Measurements from ENCODE around the gene MGAT4A. TPM values are rescaled to one million over a fixed set of nuclear protein-coding genes. Genes with fewer than 3 reads are reported as not detected.

Gene MGAT4A
- total RNA-seq, 4 donors from 2014 or later, result 4.2 to 14.1 (median 12.2) TPM

- DNase-seq, result no peak
- no peak overlapping the region for H3K27ac ChIP-seq
- H3K4me3 ChIP-seq, result no peak overlapping the region
- H3K4me1 ChIP-seq, result no peaks in the 10 kb centered on the region
- TF ChIP-seq, protein P1, sequence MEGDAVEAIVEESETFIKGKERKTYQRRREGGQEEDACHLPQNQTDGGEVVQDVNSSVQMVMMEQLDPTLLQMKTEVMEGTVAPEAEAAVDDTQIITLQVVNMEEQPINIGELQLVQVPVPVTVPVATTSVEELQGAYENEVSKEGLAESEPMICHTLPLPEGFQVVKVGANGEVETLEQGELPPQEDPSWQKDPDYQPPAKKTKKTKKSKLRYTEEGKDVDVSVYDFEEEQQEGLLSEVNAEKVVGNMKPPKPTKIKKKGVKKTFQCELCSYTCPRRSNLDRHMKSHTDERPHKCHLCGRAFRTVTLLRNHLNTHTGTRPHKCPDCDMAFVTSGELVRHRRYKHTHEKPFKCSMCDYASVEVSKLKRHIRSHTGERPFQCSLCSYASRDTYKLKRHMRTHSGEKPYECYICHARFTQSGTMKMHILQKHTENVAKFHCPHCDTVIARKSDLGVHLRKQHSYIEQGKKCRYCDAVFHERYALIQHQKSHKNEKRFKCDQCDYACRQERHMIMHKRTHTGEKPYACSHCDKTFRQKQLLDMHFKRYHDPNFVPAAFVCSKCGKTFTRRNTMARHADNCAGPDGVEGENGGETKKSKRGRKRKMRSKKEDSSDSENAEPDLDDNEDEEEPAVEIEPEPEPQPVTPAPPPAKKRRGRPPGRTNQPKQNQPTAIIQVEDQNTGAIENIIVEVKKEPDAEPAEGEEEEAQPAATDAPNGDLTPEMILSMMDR (IDR thresholded peaks at IDR 0.05 in 4 of 5, conservative IDR thresholded peaks at IDR 0.05 in 1 of 5), result no peak
- TF ChIP-seq POLR2A (IDR thresholded peaks at IDR 0.05), result no peak
- intact Hi-C loops (cut with DNase I; ENCODE audit: low total_unique reads) (no loop called here), in situ Hi-C loops (cut with MboI; ENCODE audit: low sequenced_read_pairs in 4 of 4) (no loop called here)
- H3K36me3 ChIP-seq, result no peaks in the 10 kb centered on the region
- H3K27me3 ChIP-seq, result no peaks in the 10 kb centered on the region
- H3K9me3 ChIP-seq, result no peaks in the 10 kb centered on the region
- ATAC-seq, result no peak
Observed at GRCh38 chr2:98769784-98770183, 38.9 kb upstream of the MGAT4A start.

- intact Hi-C loops (cut with DNase I; ENCODE audit: low total_unique reads), result no loop called here
- Histone ChIP-seq H3K4me3 (no peak overlapping the region), H3K36me3 (no peaks in the 10 kb centered on the region), H3K27me3 (no peaks in the 10 kb centered on the region), H3K9me3 (no peaks in the 10 kb centered on the region), H3K4me1 (no peaks in the 10 kb centered on the region), H3K27ac (no peak overlapping the region)
- TF ChIP-seq, protein P1 (IDR thresholded peaks at IDR 0.05 in 4 of 5, conservative IDR thresholded peaks at IDR 0.05 in 1 of 5), result no peak
- no peak for TF ChIP-seq POLR2A (IDR thresholded peaks at IDR 0.05)
- no peak for ATAC-seq
- DNase-seq, result no peak
- in situ Hi-C loops (cut with MboI; ENCODE audit: low sequenced_read_pairs in 4 of 4), result no loop called here
Observed at GRCh38 chr2:98769114-98769476, 38.2 kb upstream of the MGAT4A start.

DNA sequence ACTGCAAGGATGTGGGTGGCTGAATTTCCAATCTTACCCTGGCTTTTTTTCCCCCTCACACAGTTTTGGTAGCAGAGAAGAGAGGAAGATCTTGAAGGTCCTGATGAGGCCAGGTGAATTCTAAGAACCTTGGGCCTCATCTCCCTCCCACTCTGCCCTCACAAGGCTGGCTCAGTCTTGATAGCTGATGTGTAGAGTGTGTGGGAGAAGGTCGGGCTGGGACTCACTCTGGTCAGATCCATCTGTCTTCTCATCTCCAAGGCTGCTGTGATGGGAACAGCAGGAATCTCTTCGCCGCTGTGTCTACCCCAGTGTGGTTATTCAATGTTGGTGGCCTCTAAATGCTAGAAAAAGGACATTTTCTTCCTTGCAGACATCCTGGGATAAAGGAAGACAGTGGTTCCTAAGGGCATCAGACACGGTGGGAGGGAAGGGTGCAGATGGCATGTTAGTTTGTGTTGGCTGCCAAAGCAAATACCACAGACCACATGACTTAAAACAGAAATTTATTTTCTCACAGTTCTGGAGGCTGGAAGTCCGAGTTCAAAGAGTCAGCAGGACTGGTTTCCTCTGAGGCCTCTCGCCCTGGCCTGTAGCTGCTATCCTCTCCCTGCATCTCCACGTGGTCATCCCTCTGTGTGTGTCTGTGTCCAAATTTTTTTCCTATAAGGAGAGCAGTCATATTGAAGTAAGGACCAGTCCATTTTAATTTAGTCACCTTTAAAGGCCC lies 37.6 kb upstream of the MGAT4A start:
- H3K4me3 ChIP-seq, result no peak overlapping the region

DNA sequence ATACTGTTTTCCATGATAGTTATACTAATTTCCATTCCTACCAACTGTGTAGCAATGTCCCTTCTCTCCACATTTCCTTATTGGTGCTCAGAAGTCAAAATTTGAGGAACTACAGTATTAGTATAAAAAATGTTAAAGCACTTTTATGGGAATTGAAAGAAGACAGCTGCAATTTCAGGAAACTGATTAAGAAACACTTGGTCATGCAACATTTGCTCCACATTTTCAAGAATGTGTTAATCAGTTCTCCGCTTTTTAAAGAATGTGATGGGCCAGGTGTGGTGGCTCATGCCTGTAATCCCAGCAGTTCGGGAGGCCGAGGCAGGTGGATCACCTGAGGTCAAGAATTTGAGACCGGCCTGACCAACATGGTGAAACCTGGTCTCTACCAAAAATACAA lies 33.6 kb upstream of the MGAT4A start:
- in situ Hi-C loops (cut with MboI; ENCODE audit: low sequenced_read_pairs in 4 of 4) (no loop called here), intact Hi-C loops (cut with DNase I; ENCODE audit: low total_unique reads) (no loop called here)
- Histone ChIP-seq H3K27ac (no peak overlapping the region), H3K9me3 (no peaks in the 10 kb centered on the region), H3K27me3 (no peaks in the 10 kb centered on the region), H3K4me1 (no peaks in the 10 kb centered on the region), H3K36me3 (no peaks in the 10 kb centered on the region), H3K4me3 (no peak overlapping the region)
- ATAC-seq (no peak), DNase-seq (no peak)
- no peak for TF ChIP-seq POLR2A (IDR thresholded peaks at IDR 0.05)
- TF ChIP-seq, protein P1 (IDR thresholded peaks at IDR 0.05 in 4 of 5, conservative IDR thresholded peaks at IDR 0.05 in 1 of 5), result no peak

More for the DNA sequence above, 37.6 kb upstream of the MGAT4A start:
- no peak for TF ChIP-seq POLR2A (IDR thresholded peaks at IDR 0.05)
- TF ChIP-seq, protein P1 (IDR thresholded peaks at IDR 0.05 in 4 of 5, conservative IDR thresholded peaks at IDR 0.05 in 1 of 5), result no peak
- Histone ChIP-seq H3K4me1 (no peaks in the 10 kb centered on the region), H3K27ac (no peak overlapping the region), H3K36me3 (no peaks in the 10 kb centered on the region), H3K27me3 (no peaks in the 10 kb centered on the region), H3K9me3 (no peaks in the 10 kb centered on the region)
- in situ Hi-C loops (cut with MboI; ENCODE audit: low sequenced_read_pairs in 4 of 4), result no loop called here
- ATAC-seq, result no peak
- no peak for DNase-seq
- intact Hi-C loops (cut with DNase I; ENCODE audit: low total_unique reads), result no loop called here

Measured in gastrocnemius medialis (tissue), 4 donors.